WTC11 (cell line): ENCODE measurements around the gene BCL7C. TPM values are rescaled to one million over a fixed set of nuclear protein-coding genes. Genes with fewer than 3 reads are reported as not detected.
A peak's percentile ranks its signal among the peaks of the same experiment; 100 is the strongest.

Experiments
- ATAC-seq: fragments of 200-7000 bp; cut with Tn5 transposase; 2 replicates; pipeline ENCODE4 v1.10.0; 2021; ENCODE audit warnings: mild to moderate bottlenecking, moderate library complexity
- CTCF ChIA-PET: fragments of 300-600 bp; sonication (Branson Sonifier 250); formaldehyde crosslinking; loops from one replicate; lab custom pipeline; 2021; ENCODE audit warnings: antibody characterized with exemption; lab: Charles Lee
- POLR2A ChIA-PET: fragments of 350-600 bp; sonication (Branson Sonifier 250); formaldehyde crosslinking; loops from one replicate; lab custom pipeline; 2021; ENCODE audit warnings: antibody characterized with exemption; lab: Charles Lee
- DNase-seq: peaks from one replicate; pipeline ENCODE4 v3.0.0; 2021; ENCODE audit warnings: low spot score
- H3K27ac Mint-ChIP-seq: 2 replicates; pipeline ENCODE4 v1.8.0; 2021; ENCODE audit warnings: mixed read lengths
- H3K27me3 Mint-ChIP-seq: 2 replicates; pipeline ENCODE4 v1.8.0; 2021; ENCODE audit warnings: low read depth, mild to moderate bottlenecking, moderate library complexity, mixed read lengths
- H3K36me3 Mint-ChIP-seq: 2 replicates; pipeline ENCODE4 v1.8.0; 2021; ENCODE audit warnings: mixed read lengths
- H3K4me1 Mint-ChIP-seq: 2 replicates; pipeline ENCODE4 v1.8.0; 2022; ENCODE audit warnings: mixed read lengths
- H3K4me3 Mint-ChIP-seq: 2 replicates; pipeline ENCODE4 v1.8.0; 2021; ENCODE audit warnings: mild to moderate bottlenecking, moderate library complexity, mixed read lengths
- H3K9me3 Mint-ChIP-seq: 2 replicates; pipeline ENCODE4 v1.8.0; 2021; ENCODE audit warnings: mixed read lengths
- CBFB ChIP-seq: sonication (generic); formaldehyde crosslinking; IDR thresholded peaks from 2 replicates; pipeline ENCODE4 v1.8.1; 2022; ENCODE audit warnings: mild to moderate bottlenecking, low read depth, missing genetic modification reagents
- ELF4 ChIP-seq: sonication (generic); formaldehyde crosslinking; IDR thresholded peaks from 2 replicates; pipeline ENCODE4 v1.8.1; 2022; ENCODE audit warnings: low read depth, mild to moderate bottlenecking, moderate library complexity, missing genetic modification reagents
- EMX1 ChIP-seq: fragments of 250-450 bp; sonication (Bioruptor Pico); IDR thresholded peaks from 2 replicates; pipeline ENCODE4 v1.8.0; 2021; ENCODE audit warnings: mild to moderate bottlenecking
- GRHL2 ChIP-seq: fragments of 250-450 bp; sonication (Bioruptor Pico); IDR thresholded peaks from 2 replicates; pipeline ENCODE4 v1.8.0; 2022; ENCODE audit warnings: mild to moderate bottlenecking, moderate library complexity; ENCODE audit not compliant: insufficient replicate concordance, severe bottlenecking
- GTF2I ChIP-seq: fragments of 250-450 bp; sonication (Bioruptor Pico); conservative IDR thresholded peaks from 2 replicates; pipeline ENCODE4 v1.4.0; 2021; ENCODE audit warnings: mild to moderate bottlenecking
- HMGA2 ChIP-seq: fragments of 250-450 bp; sonication (Bioruptor Pico); IDR thresholded peaks from 2 replicates; pipeline ENCODE4 v1.4.0; 2021; ENCODE audit warnings: mild to moderate bottlenecking, moderate library complexity
- PRRX2 ChIP-seq: fragments of 250-450 bp; sonication (Bioruptor Pico); IDR thresholded peaks from 2 replicates; pipeline ENCODE4 v1.8.0; 2021; ENCODE audit warnings: mild to moderate bottlenecking
- SMAD3 ChIP-seq: sonication (generic); formaldehyde crosslinking; IDR thresholded peaks from 2 replicates; pipeline ENCODE4 v1.8.0; 2022; ENCODE audit warnings: missing genetic modification reagents, mild to moderate bottlenecking, borderline replicate concordance
- SOX15 ChIP-seq: fragments of 250-450 bp; sonication (Bioruptor Pico); IDR thresholded peaks from 2 replicates; pipeline ENCODE4 v1.9.0; 2021; ENCODE audit warnings: mild to moderate bottlenecking
- TEAD1 ChIP-seq: sonication (generic); formaldehyde crosslinking; IDR thresholded peaks from 2 replicates; pipeline ENCODE4 v1.8.0; 2022; ENCODE audit warnings: mild to moderate bottlenecking, missing genetic modification reagents
- TEAD4 ChIP-seq: sonication (generic); formaldehyde crosslinking; IDR thresholded peaks from 2 replicates; pipeline ENCODE4 v1.8.0; 2022; ENCODE audit warnings: mild to moderate bottlenecking, missing genetic modification reagents
- TP53 ChIP-seq: sonication (generic); formaldehyde crosslinking; IDR thresholded peaks from 2 replicates; pipeline ENCODE4 v1.8.1; 2023; ENCODE audit warnings: mild to moderate bottlenecking, missing genetic modification reagents
- ZNF121 ChIP-seq: sonication (generic); formaldehyde crosslinking; IDR thresholded peaks from 2 replicates; pipeline ENCODE4 v1.8.0; 2023; ENCODE audit warnings: missing genetic modification reagents
- total RNA-seq: library from RNA; stranded (reverse); gene quantifications from 3 replicates; pipeline ENCODE4 v1.2.3, GENCODE V29; 2021
- TF ChIP-seq, protein P1 (sequence below): sonication (generic); formaldehyde crosslinking; IDR thresholded peaks from 2 replicates; pipeline ENCODE4 v1.8.1; 2023; ENCODE audit warnings: mild to moderate bottlenecking, missing genetic modification reagents, borderline replicate concordance
- TF ChIP-seq, protein P2 (sequence below): sonication (generic); formaldehyde crosslinking; conservative IDR thresholded peaks from 2 replicates; pipeline ENCODE4 v1.8.1; 2023; ENCODE audit warnings: mild to moderate bottlenecking, low read depth, missing genetic modification reagents, moderate library complexity
- TF ChIP-seq, protein P3 (sequence below): sonication (generic); formaldehyde crosslinking; IDR thresholded peaks from 2 replicates; pipeline ENCODE4 v1.8.0; 2022; ENCODE audit warnings: missing genetic modification reagents
- TF ChIP-seq, protein P4 (sequence below): sonication (generic); formaldehyde crosslinking; IDR thresholded peaks from 2 replicates; pipeline ENCODE4 v1.8.0; 2022; ENCODE audit warnings: mild to moderate bottlenecking, missing genetic modification reagents

Gene BCL7C
- total RNA-seq, 1 experiment from 2014 or later: 18.3 TPM

DNA sequence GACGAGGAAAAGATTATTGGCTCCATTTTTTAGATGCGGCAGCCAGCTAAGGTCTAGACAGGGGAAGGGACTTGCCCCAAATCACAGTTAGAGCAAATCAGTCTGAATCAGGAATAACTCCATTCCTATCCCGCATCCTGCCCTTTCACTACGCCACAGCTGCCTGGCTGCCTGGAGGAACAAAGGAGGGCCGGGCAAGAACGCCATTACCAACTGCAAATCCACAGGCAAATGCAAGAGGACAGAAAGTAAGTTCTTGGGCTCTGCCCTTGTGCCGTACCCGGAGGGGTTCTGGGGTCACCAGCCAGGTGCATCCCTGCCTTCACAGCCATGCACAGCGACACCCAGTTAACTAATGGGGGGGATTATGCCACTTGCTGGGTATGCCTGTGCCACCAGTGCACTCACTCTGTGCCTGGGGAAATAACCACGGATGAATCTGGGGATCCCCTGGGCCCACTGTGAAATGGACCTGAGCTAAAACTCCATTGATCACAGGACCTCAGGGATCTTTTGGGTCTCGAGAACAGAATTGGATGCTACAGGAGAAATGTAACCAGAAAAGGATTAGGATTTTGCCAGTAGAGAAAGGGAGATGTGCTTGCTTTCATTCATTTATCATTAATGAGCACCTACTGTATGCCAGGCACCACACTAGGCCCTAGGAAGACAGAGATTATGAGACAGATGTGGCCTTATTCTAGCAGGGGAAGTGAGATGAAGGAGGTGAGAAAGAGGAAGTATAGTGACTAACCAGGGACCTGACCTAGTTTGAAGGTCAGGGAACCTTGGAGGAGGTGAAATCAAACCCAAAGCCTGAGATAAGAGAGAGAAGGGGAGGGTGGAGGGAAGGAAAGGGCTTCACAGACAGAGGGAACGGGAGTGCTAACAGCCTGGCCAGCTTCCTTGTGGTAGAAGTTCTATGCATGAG, 17.7 kb downstream of the BCL7C start:
- H3K4me3 Mint-ChIP-seq: peak overlapping the region; percentile 96
- CTCF ChIA-PET: interaction anchor here (1.4 to 3.8 kb wide), 4 partner anchors 21 to 62 kb away, joined by 3 to 43 read pairs (median 12); no protein-coding TSS in a partner anchor
- peaks cover 12% of the 10 kb centered on the region for H3K4me1 Mint-ChIP-seq
- H3K36me3 Mint-ChIP-seq: 0 out of 2 replicates have a peak, but pooled peaks cover 2% of the 10 kb centered on the region
- POLR2A ChIA-PET: interaction anchor here (0.6 to 1.8 kb wide), 3 partner anchors 19 to 162 kb away, joined by 4 to 6 read pairs (median 5); no protein-coding TSS in a partner anchor
- H3K27me3 Mint-ChIP-seq: peaks cover 34% of the 10 kb centered on the region
- H3K27ac Mint-ChIP-seq: peak overlapping the region; percentile 97
- no peaks in the 10 kb centered on the region for H3K9me3 Mint-ChIP-seq
- no peak for TF ChIP-seq TEAD1
- no peak for TF ChIP-seq HMGA2
- TF ChIP-seq, protein P1, sequence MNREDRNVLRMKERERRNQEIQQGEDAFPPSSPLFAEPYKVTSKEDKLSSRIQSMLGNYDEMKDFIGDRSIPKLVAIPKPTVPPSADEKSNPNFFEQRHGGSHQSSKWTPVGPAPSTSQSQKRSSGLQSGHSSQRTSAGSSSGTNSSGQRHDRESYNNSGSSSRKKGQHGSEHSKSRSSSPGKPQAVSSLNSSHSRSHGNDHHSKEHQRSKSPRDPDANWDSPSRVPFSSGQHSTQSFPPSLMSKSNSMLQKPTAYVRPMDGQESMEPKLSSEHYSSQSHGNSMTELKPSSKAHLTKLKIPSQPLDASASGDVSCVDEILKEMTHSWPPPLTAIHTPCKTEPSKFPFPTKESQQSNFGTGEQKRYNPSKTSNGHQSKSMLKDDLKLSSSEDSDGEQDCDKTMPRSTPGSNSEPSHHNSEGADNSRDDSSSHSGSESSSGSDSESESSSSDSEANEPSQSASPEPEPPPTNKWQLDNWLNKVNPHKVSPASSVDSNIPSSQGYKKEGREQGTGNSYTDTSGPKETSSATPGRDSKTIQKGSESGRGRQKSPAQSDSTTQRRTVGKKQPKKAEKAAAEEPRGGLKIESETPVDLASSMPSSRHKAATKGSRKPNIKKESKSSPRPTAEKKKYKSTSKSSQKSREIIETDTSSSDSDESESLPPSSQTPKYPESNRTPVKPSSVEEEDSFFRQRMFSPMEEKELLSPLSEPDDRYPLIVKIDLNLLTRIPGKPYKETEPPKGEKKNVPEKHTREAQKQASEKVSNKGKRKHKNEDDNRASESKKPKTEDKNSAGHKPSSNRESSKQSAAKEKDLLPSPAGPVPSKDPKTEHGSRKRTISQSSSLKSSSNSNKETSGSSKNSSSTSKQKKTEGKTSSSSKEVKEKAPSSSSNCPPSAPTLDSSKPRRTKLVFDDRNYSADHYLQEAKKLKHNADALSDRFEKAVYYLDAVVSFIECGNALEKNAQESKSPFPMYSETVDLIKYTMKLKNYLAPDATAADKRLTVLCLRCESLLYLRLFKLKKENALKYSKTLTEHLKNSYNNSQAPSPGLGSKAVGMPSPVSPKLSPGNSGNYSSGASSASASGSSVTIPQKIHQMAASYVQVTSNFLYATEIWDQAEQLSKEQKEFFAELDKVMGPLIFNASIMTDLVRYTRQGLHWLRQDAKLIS (CRISPR knock-in tag): no peak
- TF ChIP-seq SMAD3 (CRISPR knock-in tag): no peak
- no peak for TF ChIP-seq GTF2I (CRISPR knock-in tag)
- no peak for TF ChIP-seq EMX1
- no peak for TF ChIP-seq TEAD4 (CRISPR knock-in tag)
- TF ChIP-seq, protein P2, sequence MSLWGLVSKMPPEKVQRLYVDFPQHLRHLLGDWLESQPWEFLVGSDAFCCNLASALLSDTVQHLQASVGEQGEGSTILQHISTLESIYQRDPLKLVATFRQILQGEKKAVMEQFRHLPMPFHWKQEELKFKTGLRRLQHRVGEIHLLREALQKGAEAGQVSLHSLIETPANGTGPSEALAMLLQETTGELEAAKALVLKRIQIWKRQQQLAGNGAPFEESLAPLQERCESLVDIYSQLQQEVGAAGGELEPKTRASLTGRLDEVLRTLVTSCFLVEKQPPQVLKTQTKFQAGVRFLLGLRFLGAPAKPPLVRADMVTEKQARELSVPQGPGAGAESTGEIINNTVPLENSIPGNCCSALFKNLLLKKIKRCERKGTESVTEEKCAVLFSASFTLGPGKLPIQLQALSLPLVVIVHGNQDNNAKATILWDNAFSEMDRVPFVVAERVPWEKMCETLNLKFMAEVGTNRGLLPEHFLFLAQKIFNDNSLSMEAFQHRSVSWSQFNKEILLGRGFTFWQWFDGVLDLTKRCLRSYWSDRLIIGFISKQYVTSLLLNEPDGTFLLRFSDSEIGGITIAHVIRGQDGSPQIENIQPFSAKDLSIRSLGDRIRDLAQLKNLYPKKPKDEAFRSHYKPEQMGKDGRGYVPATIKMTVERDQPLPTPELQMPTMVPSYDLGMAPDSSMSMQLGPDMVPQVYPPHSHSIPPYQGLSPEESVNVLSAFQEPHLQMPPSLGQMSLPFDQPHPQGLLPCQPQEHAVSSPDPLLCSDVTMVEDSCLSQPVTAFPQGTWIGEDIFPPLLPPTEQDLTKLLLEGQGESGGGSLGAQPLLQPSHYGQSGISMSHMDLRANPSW (CRISPR knock-in tag): no peak
- TF ChIP-seq GRHL2 (CRISPR knock-in tag): no peak
- TF ChIP-seq ELF4 (CRISPR knock-in tag): no peak
- TF ChIP-seq, protein P3, sequence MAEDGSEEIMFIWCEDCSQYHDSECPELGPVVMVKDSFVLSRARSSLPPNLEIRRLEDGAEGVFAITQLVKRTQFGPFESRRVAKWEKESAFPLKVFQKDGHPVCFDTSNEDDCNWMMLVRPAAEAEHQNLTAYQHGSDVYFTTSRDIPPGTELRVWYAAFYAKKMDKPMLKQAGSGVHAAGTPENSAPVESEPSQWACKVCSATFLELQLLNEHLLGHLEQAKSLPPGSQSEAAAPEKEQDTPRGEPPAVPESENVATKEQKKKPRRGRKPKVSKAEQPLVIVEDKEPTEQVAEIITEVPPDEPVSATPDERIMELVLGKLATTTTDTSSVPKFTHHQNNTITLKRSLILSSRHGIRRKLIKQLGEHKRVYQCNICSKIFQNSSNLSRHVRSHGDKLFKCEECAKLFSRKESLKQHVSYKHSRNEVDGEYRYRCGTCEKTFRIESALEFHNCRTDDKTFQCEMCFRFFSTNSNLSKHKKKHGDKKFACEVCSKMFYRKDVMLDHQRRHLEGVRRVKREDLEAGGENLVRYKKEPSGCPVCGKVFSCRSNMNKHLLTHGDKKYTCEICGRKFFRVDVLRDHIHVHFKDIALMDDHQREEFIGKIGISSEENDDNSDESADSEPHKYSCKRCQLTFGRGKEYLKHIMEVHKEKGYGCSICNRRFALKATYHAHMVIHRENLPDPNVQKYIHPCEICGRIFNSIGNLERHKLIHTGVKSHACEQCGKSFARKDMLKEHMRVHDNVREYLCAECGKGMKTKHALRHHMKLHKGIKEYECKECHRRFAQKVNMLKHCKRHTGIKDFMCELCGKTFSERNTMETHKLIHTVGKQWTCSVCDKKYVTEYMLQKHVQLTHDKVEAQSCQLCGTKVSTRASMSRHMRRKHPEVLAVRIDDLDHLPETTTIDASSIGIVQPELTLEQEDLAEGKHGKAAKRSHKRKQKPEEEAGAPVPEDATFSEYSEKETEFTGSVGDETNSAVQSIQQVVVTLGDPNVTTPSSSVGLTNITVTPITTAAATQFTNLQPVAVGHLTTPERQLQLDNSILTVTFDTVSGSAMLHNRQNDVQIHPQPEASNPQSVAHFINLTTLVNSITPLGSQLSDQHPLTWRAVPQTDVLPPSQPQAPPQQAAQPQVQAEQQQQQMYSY: peak; percentile 53
- TF ChIP-seq, protein P4, sequence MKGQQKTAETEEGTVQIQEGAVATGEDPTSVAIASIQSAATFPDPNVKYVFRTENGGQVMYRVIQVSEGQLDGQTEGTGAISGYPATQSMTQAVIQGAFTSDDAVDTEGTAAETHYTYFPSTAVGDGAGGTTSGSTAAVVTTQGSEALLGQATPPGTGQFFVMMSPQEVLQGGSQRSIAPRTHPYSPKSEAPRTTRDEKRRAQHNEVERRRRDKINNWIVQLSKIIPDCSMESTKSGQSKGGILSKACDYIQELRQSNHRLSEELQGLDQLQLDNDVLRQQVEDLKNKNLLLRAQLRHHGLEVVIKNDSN (CRISPR knock-in tag): no peak
- no peak for TF ChIP-seq CBFB (CRISPR knock-in tag)
- no peak for TF ChIP-seq TP53 (CRISPR knock-in tag)
- 0 out of 2 replicates have a peak, but pooled peaks have one; percentile 38 for TF ChIP-seq PRRX2 (CRISPR knock-in tag)
- TF ChIP-seq SOX15: no peak
- no peak for TF ChIP-seq ZNF121 (CRISPR knock-in tag)
- DNase-seq (no peak), ATAC-seq (no peak)
